GM12878 (cell line): ENCODE results near the gene IGFALS. TPM values are rescaled to one million over a fixed set of nuclear protein-coding genes. Genes with fewer than 3 reads are reported as not detected.

Experiments
- ATAC-seq: fragments of 200-7000 bp; cut with Tn5 transposase; 3 replicates; pipeline ENCODE4 v1.9.1; 2020; ENCODE audit warnings: mild to moderate bottlenecking, moderate library complexity
- BruUV-seq: library from RNA; stranded (reverse); fragments of 400-500 nt; replicated peaks from 2 replicates; lab custom pipeline; 2021; lab: Mats Ljungman, UMichigan
- CTCF ChIA-PET: fragments of 300-600 bp; sonication (Branson Sonifier 250); formaldehyde crosslinking; extraction: SDS; loops from one replicate; lab custom pipeline; 2021; ENCODE audit warnings: inconsistent platforms; lab: Yijun Ruan, JAX
- POLR2A ChIA-PET: fragments of 350-600 bp; formaldehyde crosslinking; extraction: SDS; loops from one replicate; lab custom pipeline; 2021; ENCODE audit warnings: inconsistent platforms; lab: Charles Lee
- RAD21 ChIA-PET: fragments of 300-600 bp; sonication (Branson Sonifier 250); formaldehyde crosslinking; loops from one replicate; lab custom pipeline; 2023; ENCODE audit warnings: antibody characterized with exemption; ENCODE audit not compliant: unreplicated experiment; lab: Charles Lee
- SMC1A ChIA-PET: fragments of 300-600 bp; sonication (Branson Sonifier 250); formaldehyde crosslinking; loops from one replicate; lab custom pipeline; 2023; ENCODE audit not compliant: unreplicated experiment, uncharacterized antibody; lab: Charles Lee
- DNase-seq: peaks from one replicate; pipeline ENCODE4 v3.0.0-alpha.2; 2011; ENCODE audit warnings: low read depth, low spot score
- FAIRE-seq: peaks from 3 replicates; lab custom pipeline; 2011; peaks lifted over from hg19 to GRCh38; lab: Jason Lieb, UNC
- H2AFZ ChIP-seq: 2 replicates; pipeline ENCODE4 v1.6.0; 2011; ENCODE audit warnings: low read depth, low read length, control low read depth; ENCODE audit not compliant: control insufficient read depth
- H3K27ac ChIP-seq: 2 replicates; pipeline ENCODE4 v1.5.1; 2011; ENCODE audit warnings: control low read depth; ENCODE audit not compliant: control insufficient read depth, insufficient read depth
- H3K27me3 ChIP-seq, 2 experiments: replicated peaks in 1 of 2; 2 replicates each; pipeline versions ENCODE4 v1.6.0 to v1.6.1; 2011; ENCODE audit warnings: low read length in 1 of 2; ENCODE audit not compliant: control insufficient read depth in 2 of 2, insufficient read depth in 2 of 2
- H3K36me3 ChIP-seq, 2 experiments: 2 replicates each; pipeline ENCODE4 v1.5.1; 2011; ENCODE audit warnings: low read length in 1 of 2; ENCODE audit not compliant: control insufficient read depth in 2 of 2, insufficient read depth in 2 of 2
- H3K4me1 ChIP-seq: 2 replicates; pipeline ENCODE4 v1.6.1; 2011; ENCODE audit warnings: mild to moderate bottlenecking, low read length, moderate library complexity, mixed read lengths; ENCODE audit not compliant: control insufficient read depth, insufficient read depth
- H3K4me2 ChIP-seq: 2 replicates; pipeline ENCODE4 v1.6.0; 2011; ENCODE audit warnings: control low read depth; ENCODE audit not compliant: control insufficient read depth, insufficient read depth
- H3K4me3 ChIP-seq: fragments of 200-600 bp; sonication (generic); 2 replicates; pipeline ENCODE4 v1.5.1; 2016
- H3K79me2 ChIP-seq: 2 replicates; pipeline ENCODE4 v1.6.0; 2011; ENCODE audit warnings: low read length; ENCODE audit not compliant: control insufficient read depth, insufficient read depth
- H3K9ac ChIP-seq: 2 replicates; pipeline ENCODE4 v1.8.0; 2011; ENCODE audit warnings: low read length, control low read depth, mixed read lengths; ENCODE audit not compliant: control insufficient read depth, insufficient read depth
- H3K9me3 ChIP-seq: replicated peaks from 3 replicates; pipeline ENCODE4 v1.5.1; 2011; ENCODE audit warnings: mild to moderate bottlenecking, low read length; ENCODE audit not compliant: control insufficient read depth, insufficient read depth
- H4K20me1 ChIP-seq: 2 replicates; pipeline ENCODE4 v1.6.0; 2011; ENCODE audit not compliant: control insufficient read depth, insufficient read depth
- CBX3 ChIP-seq: fragments of 200-600 bp; sonication (generic); IDR thresholded peaks from 2 replicates; pipeline ENCODE4 v1.6.1; 2016; ENCODE audit warnings: low read depth, borderline replicate concordance
- HCFC1 ChIP-seq: fragments of 150-350 bp; IDR thresholded peaks from 2 replicates; pipeline ENCODE4 v1.6.1; 2014; ENCODE audit warnings: low read length
- PAX5 ChIP-seq: IDR thresholded peaks from 2 replicates; pipeline ENCODE4 v1.6.1; 2011; ENCODE audit warnings: low read depth, low read length, borderline replicate concordance
- RUNX3 ChIP-seq: IDR thresholded peaks from 2 replicates; pipeline ENCODE4 v1.6.1; 2012; ENCODE audit warnings: low read length, inconsistent platforms
- WGBS: methylation state at CpG from one replicate; pipeline ENCODE4 v1.1.6; 2016; ENCODE audit warnings: low lambda C conversion rate; ENCODE audit not compliant: insufficient replicate concordance, insufficient coverage; ENCODE audit errors: missing lambda C conversion rate; 5-methylcytosine and 5-hydroxymethylcytosine counted together
- in situ Hi-C: fragments of 300-500 bp; cut with MboI; formaldehyde crosslinking; loops from 9 replicates; pipeline ENCODE4 v1.14.3; 2018; ENCODE audit warnings: mixed read lengths
- intact Hi-C: fragments of 100-400 bp; cut with micrococcal nuclease; formaldehyde crosslinking; loops from one replicate; pipeline ENCODE4 v1.14.2; 2022; ENCODE audit not compliant: unreplicated experiment
- polyA plus RNA-seq, 11 experiments: library from polyadenylated mRNA; depleted of rRNA in 4 of 11; unstranded in 6 of 11; stranded (reverse) in 5 of 11; fragments of >200 nt; fragmentation: Nextera tagmentation in 4 of 11; fragmentation: Illumina TruSeq in 1 of 11; extraction: Ambion mirVana in 4 of 11; extraction: Trizol in 1 of 11; gene quantifications; 1 replicate in 1 of 11; 2 replicates in 10 of 11; pipeline versions ENCODE4 v1.2.1 to v1.2.3, GENCODE V29; 2011 to 2016; ENCODE audit warnings: inconsistent platforms in 2 of 11, missing spikeins in 2 of 11, low read depth in 1 of 11
- total RNA-seq, 4 experiments: library from RNA; depleted of rRNA in 3 of 4; stranded (reverse); fragments of >200 nt in 3 of 4; fragmentation: Illumina TruSeq in 1 of 4; extraction: Trizol in 1 of 4; gene quantifications; 2 replicates each; pipeline versions ENCODE4 v1.2.1 to v1.2.3, GENCODE V29; 2013 to 2021

IGFALS gene
- total and polyA plus RNA-seq, 10 of the 15 experiments (the other 5 are each of a cell fraction or from before 2014, with no cell fraction given): 0.04 to 0.11 TPM; not detected in 8

DNA sequence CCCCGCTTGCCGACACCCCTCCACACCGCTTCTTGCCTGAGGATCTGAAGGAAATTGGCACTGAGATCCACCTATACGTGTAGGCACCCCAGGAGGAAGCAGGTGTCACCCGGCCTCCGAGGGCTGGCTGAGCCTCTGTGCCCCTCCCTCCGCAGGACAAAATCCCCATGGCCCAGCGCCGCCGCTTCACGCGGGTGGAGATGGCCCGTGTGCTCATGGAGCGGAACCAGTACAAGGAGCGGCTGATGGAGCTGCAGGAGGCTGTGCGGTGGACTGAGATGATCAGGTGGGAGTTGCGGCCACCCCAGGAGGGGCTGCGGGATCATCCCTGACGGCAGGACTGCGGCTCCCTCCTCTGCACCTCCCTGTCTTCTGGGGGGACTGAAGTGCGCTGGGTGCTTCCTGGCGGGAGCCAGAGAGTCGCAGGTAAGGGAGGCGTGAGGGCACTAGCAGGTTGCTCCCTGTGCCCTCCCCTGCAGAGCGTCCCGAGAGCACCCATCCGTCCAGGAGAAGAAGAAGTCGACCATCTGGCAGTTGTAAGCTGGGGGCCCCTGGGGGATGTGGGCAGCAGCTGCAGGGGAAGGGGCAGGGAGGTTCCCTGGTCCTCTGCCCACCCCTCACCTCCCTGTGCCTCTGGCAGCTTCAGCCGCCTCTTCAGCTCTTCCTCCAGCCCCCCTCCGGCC lies 31.2 kb downstream of the IGFALS start:
- H3K9me3 ChIP-seq: no peaks in the 10 kb centered on the region
- no peak overlapping the region for H3K9ac ChIP-seq
- H3K27me3 ChIP-seq: no peaks in the 10 kb centered on the region
- no peak for ATAC-seq
- ChIA-PET POLR2A (no interaction called here), CTCF (no interaction called here), RAD21 (no interaction called here), SMC1A (no interaction called here)
- no peak for FAIRE-seq
- no TSS peak for BruUV-seq
- 94% methylated on average over 22 of the region's 30 CpGs for WGBS
- DNase-seq: no peak
- H3K36me3 ChIP-seq: peaks cover 0 to 18% of the 10 kb centered on the region in 2 experiments; a peak in 3 of 4 replicates
- no peaks in the 10 kb centered on the region for H3K79me2 ChIP-seq
- intact Hi-C loops: no loop called here
- H3K4me3 ChIP-seq: no peak overlapping the region
- in situ Hi-C loops: no loop called here
- H2AFZ ChIP-seq: no peak overlapping the region
- H3K4me1 ChIP-seq: no peaks in the 10 kb centered on the region
- no peaks in the 10 kb centered on the region for H4K20me1 ChIP-seq
- TF ChIP-seq PAX5 (peak; percentile 65; the same call in 1 of the 2 replicates), CBX3 (no peak)
- H3K4me2 ChIP-seq: no peak overlapping the region
- no peak overlapping the region for H3K27ac ChIP-seq

DNA sequence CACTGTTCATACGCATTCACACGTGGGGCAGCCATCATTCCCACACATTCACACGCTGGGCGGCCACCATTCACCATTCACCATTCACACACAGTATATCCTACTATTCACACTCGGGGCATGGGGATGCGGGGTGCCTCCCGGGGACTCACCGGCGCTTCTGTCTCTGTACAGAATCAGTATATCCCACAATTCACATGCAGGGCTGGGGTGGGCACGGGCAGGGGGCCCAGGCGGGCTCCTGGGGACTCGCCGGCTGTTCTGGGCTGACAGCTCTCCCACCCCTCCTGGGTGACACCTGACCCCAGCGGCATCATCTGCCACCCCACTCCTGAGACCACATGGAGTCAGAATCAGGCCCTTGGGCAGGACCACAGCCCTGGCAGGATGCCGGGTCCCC lies 31.8 kb downstream of the IGFALS start:
- no peak overlapping the region for H3K4me2 ChIP-seq
- 98% methylated on average over 15 of the region's 15 CpGs for WGBS
- DNase-seq (no peak), FAIRE-seq (no peak), ATAC-seq (no peak)
- H3K9ac ChIP-seq: no peak overlapping the region
- TF ChIP-seq RUNX3: no peak
- no peak for TF ChIP-seq HCFC1
- no peak for TF ChIP-seq CBX3
- H3K4me1 ChIP-seq: no peaks in the 10 kb centered on the region
- ChIA-PET RAD21 (no interaction called here), CTCF (no interaction called here), SMC1A (no interaction called here), POLR2A (no interaction called here)
- no TSS peak for BruUV-seq
- H3K4me3 ChIP-seq: no peak overlapping the region
- no peak overlapping the region for H2AFZ ChIP-seq
- H3K9me3 ChIP-seq: no peaks in the 10 kb centered on the region
- no peak overlapping the region for H3K27ac ChIP-seq
- in situ Hi-C loops: no loop called here
- peaks cover 0 to 17% of the 10 kb centered on the region in 2 experiments; a peak in 3 of 4 replicates for H3K36me3 ChIP-seq
- H3K79me2 ChIP-seq: no peaks in the 10 kb centered on the region
- no peaks in the 10 kb centered on the region for H4K20me1 ChIP-seq
- no peaks in the 10 kb centered on the region for H3K27me3 ChIP-seq
- intact Hi-C loops: no loop called here
